ENCODE measurements around the gene RHCE.
A peak's percentile ranks its signal among the peaks of the same experiment; 100 is the strongest.
"Not testable (repeated sequence)": the region's sequence is repeated elsewhere in the genome, so short reads cannot be mapped to it uniquely, and the experiment has no call there.

RHCE gene

DNA sequence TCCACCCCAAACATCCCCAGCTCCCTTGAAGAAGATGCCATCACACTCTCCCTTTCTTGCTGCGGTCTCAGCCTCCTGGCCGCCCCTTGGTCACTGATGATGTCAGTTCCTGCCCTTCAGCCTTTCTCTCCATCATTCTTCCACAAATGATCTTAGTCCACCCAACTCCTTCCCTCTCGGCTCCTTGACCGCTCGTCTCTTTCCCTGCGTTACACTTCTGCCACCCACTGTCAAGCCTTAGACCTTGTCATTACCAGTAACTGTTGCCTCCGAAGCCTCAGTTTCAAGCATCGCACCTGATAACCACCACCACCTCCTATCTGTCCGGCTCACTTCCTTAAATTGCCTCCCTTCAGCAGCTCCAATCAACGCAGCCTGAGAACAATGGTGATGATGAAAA lies 23.1 kb downstream of the RHCE start:
- DNase-seq = not testable (repeated sequence)

DNA sequence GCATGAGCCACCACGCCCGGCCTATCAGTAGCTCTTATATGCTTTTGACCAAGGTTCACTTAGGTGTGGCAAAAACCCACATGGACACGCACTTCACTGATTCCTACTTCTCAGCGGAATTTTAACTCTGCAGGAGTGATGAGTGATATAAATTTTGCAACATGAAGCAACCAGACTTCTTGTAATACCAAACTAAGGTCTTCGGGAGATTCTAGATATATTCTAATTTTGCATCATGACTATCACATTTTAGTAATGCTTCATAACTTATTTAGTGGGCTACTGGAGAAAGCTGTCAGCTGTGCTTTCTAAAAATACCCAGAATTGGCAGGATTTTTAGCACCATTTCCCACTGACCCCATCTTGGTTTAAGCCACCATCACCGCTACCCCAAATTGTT lies 27.8 kb downstream of the RHCE start:
- no peak for DNase-seq

DNA sequence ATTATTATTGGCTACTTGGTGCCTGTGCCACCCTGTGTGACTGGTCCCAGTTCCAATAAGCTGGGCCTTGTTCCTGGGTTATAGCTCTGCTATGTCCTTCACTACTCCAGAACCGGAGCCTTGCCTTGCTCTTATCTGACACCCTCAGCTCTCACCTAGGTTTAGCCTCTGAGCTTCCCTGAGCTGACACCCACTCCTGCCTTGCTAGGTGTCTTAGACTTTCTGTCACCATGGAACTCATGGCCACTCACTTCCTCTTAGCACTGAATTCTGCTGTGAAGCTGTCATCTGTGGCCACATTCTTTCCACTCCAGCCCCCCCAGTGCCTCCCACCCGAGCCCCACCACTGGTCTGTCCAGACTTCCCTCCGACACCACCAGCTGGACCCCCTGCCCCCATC lies 30.9 kb downstream of the RHCE start:
- DNase-seq = not testable (repeated sequence)

- DNase-seq = peak; percentile 81
Measured at GRCh38 chr1:25388691-25389090, 31.9 kb downstream of the RHCE start.

DNA sequence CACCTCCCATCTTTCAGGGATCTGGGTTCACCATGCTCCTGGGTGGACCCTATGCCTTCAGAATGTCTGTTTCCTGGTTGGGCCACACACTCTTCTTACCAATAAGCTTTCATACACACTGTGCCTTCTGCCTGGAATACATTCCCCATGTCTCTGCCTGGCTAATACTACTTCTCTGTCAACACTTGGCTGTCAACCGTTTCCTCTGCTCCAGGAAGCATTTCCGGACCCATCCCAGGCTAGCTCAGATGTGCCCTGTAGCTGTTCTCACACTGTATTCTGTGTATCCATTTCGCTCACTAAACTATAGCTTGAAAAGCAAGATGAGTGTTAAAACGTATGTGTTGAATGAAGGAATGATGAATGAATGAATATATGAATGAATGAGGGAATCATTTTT lies 33.5 kb downstream of the RHCE start:
- DNase-seq = not testable (repeated sequence)

- DNase-seq = not testable (repeated sequence)
Measured at GRCh38 chr1:25383875-25384274, 36.8 kb downstream of the RHCE start.

- DNase-seq = not testable (repeated sequence)
Measured at GRCh38 chr1:25383090-25383489, 37.5 kb downstream of the RHCE start.

DNA sequence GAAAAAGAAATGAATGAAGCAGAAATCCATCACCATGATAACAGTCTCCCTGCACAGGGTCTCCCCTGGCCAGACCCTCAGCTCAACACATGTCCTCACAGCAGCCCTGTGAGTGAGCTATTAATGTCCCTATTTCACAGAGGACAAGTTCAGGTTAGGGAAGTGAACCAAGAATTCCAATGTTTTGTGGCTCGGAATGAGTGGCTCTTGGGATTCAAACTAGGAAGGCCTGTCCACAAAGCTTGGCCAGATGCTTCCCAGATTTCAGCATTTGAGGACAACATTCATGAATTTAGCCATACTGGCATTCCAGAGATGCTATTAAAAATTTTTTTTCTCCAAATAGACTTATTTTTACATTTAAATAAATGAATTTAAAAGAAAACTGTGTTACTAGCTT lies 38.1 kb downstream of the RHCE start:
- DNase-seq = not testable (repeated sequence)

DNA sequence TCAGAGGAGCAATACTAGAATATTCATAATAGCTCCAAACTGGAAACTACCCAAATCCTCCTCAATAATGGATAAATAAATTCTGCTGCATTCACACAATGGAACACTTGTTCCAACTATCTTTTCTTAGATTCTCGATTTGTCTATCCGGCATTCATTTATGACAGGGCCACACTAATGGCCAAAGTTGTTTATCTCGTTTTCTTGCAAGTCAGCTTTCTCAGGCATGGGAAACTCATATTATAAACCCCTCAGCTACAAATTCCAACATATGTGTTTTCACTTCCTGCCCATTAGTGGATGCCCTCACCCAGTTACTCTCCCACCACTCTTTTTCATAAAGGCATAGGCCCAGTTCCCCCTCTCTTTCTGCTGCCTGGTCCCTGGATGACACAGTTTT lies 42.3 kb downstream of the RHCE start:
- DNase-seq = not testable (repeated sequence)

DNA sequence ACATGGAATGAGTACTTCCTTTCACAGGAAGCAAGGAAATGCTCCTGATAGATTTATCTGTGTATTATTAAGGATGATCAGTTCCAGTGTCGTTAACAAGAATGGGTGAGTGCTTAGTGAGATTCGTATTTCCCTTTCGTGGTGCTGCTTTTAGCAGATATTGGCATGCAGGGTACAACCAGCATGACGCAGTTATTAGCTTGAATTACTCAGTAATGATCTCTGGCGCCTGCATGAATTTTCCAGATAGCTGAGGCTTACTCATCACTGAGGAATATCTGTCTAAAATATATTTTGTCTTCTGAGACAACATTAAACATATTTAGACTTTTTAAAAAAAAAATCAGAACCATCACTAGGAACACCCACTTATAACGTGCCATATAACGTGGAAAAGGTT lies 48.9 kb downstream of the RHCE start:
- DNase-seq = not testable (repeated sequence)

DNA sequence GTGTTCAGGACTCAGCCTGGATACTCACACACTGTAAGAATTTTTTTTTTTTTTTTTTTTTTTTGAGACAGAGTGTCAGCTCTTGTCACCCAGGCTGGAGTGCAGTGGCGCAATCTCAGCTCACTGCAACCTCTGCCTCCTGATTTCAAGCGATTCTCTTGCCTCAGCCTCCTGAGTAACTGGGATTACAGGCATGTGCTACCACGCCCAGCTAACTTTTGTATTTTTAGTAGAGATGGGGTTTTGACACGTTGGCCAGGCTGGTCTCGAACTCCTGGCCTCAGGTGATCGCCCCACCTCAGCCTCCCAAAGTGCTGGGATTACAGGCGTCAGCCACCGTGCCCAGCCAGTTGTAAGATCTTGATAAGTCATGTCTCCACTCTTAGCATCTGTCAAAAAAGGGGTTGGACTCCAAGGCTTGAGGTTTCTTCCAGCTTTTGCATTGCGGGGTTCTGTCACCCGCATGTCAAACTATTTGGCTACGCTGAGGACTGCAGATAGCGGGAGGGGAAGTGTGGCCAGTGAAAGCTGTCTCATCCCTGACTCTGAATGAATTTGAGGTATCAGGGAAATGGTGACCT lies 50.8 kb downstream of the RHCE start:
- not testable (repeated sequence) for DNase-seq

- no peak for DNase-seq
Measured at GRCh38 chr1:25369241-25369640, 51.4 kb downstream of the RHCE start.

DNA sequence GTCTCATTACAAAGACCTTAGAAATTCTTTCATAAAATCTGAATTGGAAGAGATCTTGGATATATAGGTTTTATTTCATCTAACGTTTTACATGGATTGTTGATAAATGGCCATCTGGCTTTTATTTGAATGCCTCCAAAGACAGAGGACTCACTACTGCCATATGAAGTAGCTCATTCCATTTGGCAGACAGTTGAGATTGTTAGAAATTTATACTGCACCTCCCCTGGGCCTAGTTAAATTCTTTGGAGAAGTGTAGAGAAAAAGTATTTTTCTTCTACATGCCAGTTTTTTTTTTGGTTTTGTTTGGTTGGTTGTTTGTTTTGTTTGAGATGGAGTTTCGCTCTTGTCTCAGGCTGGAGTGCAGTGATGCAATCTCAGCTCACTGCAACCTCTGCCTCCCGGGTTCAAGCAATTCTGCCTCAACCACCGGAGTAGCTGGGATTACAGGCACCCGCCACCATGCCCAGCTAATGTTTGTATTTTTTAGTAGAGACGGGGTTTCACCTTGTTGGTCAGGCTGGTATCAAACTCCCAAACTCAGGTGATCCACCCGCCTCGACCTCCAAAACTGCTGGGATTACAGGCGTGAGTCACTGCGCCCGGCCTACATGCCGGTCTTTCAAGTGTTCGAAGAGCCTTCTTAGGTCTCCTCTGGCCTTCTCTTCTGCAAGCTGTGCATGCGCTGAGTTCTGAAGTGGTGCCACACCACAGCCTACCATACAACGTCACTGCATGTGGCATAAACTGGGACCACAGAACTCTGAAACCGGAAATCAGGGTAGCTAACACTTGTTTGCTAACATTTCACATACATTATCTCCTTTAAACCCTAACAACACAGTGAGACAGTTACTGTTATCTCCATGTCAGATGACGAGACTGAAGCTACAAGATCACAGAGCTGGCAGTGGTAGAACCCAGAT lies 57.7 kb downstream of the RHCE start:
- not testable (repeated sequence) for DNase-seq

GRCh38 chr1:25361901-25362300 lies 58.7 kb downstream of the RHCE start:
- no peak for DNase-seq

DNA sequence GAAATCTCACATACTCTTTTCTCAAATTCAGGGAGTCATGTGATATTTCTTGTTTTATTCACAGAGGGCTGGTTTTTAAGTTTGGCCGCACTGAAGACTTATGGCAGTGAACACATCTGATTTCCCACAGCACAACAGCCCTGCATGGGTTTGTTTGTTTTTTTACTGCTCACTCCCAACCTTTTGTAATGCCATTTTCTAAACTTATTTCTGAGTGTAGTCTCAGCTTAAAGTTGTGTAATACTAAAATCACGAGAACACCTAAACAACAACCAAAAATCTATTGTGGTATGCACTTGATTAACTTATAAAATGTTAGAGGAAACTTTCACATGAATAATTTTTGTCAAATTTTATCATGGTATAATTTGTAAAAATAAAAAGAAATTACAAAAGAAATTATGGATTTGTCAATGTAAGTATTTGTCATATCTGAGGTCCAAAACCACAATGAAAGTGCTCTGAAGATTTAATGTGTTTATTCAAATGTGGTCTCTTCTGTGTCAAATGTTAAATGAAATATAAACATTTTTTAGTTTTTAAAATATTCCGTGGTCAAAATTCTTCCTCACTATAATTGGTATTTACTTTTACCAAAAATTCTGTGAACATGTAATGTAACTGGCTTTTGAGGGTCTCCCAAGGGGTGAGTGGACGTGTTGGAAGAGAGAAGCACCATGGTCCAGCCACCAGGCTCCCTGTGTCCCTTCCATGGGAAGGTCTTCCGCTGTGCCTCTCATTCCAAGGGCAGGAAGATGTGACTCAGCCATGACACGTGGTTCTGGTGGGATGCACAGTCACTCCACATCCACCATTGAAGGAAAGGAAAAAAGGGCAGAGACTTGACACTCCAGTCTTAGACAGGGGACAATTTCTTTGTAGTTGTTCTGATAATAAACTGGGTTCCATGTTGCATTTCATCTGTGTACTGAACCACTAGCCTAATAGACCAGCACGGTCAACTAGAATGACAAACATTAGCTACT lies 59.7 kb downstream of the RHCE start:
- DNase-seq = no peak

- no peak for DNase-seq
Measured at GRCh38 chr1:25356848-25357247, 63.8 kb downstream of the RHCE start.

DNA sequence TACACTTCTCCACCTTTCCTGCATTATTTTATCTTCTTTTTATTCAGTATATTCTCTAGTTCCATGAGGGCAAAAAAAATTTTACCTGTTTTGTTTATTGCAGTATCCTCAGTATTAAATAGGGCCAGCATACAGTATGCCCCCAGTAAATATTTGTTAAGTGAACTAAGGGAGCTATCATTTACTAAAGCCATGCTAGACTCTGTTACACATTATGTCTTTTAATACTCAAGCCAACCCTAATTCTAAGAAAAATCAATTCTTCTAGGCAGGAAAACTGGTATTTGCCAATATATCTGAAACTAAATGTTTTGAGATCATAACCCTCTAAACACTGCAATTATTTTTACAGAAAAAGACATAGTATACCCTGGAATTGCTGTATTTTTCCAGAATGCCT lies 64.2 kb downstream of the RHCE start:
- DNase-seq = no peak

GRCh38 chr1:25355841-25356395 lies 64.7 kb downstream of the RHCE start:
- no peak for DNase-seq

DNA sequence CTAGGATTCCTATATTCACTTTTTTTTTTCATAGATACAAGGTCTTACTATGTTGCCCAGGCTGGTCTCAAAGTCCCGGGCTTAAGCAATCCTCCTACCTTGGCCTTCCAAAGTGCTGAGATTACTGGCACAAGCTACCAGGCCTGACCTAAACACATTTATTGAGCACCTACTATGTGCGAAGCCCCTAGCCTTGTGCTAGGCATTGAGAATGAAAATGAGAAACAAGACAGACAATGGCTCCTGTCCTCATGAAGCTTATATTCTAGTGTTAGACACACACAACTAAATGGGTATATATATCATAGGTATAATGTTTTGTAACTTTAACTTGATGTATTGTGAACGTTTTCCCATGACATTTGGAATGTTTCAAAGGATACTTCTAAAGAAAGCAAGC lies 71.0 kb downstream of the RHCE start:
- no peak for DNase-seq

DNA sequence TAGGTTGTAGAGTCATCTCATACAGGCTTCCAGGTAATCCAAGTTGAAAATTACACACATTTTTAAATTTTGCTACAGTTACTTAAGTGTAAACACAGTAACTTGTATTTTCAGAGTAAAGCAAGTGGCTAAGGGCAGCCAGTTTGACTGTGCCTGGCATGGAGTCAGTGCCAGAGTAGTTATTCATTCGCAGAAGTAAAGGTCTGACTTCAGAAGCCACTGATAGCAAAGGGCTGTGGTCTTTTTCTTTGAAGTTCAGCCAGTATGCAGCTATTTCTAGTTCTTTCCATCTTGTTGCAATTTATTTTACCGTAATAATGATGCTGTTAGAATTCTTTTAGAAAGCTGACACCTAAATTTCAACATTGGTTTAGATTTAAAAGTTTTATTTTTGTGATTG lies 73.1 kb downstream of the RHCE start:
- no peak for DNase-seq

DNA sequence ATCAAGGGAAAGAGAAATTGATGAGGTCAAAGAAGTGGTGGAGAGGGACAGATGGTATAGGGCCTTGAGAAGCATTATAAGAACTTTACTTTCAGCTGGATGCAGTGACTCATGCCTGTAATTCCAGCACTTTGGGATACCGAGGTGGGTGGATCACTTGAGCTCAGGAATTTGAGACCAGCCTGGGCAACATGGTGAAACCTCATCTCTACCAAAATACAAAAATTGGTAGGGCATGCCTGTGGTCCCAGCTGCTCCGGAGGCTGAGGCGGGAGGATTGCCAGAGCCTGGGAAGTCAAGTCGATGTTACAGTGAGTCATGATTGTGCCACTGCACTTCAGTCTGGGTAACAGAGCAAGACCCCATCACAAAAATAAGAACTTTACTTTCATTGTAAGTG lies 76.8 kb downstream of the RHCE start:
- DNase-seq = no peak

DNA sequence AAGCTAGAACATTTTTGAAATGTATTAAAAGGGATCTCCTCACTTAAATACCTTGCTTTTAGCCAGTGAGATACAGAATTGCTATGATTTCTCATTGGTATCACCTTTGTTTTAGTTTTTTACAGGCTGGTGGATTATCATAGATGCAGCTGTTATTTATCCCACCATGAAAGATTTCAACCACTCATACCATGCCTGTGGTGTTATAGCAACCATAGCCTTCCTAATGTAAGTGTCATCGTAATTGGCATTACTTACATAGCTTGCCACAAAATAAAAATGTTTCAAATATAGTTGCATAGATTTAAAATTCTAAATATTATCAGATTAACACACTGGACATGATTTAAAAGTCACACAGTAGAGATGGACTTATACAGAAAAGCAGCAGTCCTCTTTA lies 77.8 kb downstream of the RHCE start:
- no peak for DNase-seq

DNA sequence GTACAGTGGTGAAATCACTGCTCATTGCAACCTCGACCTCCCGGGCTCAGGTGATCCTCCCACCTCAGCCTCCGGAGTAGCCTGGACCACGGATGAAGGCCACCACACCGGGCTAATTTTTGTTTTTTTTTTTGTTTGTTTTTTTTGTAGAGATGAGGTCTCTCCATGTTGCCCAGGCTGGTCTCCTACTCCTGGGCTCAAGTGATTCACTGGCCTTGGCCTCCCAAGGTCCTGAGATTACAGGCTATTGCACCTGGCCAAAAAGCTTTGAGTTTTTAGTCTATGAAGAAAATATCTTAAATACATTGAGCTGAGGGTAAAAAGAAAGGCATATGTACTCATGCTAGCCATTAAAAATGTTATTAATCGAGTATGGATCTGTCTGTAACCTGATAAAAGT lies 78.9 kb downstream of the RHCE start:
- no peak for DNase-seq
